HG03520 (cell line): ENCODE measurements around the gene TMA7B.

Source experiments
- ATAC-seq: cut with Tn5 transposase; IDR thresholded peaks from one replicate; pipeline ENCODE4 v1.9.1; 2021; ENCODE audit warnings: mild to moderate bottlenecking, moderate library complexity; ENCODE audit not compliant: unreplicated experiment

TMA7B gene

DNA sequence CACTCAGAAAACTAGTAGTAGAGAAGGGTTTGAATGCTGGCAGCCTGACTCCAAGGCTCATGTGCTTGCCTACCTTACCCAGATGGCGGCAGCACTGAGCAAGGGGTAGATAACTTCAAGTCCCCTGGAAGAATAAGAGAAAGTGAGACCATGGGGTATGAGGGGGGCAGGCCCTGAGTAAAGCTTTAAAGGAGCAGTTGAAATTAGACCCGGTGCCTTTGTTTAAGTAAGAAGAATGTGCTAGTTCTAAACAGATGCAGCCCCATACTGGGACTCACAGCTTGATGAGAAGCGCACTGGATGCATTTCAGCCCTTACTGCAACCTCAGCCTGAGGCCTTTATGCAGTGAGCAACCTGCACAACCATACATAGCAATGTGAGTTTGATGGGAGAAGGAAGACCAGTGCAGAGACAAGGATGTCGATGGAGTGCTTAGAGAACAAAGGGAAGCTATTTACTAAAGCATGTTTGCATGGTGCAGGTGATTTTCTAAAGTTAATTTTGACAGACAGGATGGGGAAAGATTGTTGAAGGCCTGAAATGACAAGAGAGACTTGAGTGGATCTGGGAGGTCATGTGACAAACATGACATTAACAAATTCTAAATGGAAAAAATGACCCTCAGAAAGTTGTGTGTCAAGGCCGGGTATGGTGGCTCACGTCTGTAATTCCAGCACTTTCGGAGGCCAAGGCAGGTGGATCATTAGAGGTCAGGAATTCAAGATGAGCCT is 27.1 kb upstream of the TMA7B start:
- ATAC-seq, result no peak

DNA sequence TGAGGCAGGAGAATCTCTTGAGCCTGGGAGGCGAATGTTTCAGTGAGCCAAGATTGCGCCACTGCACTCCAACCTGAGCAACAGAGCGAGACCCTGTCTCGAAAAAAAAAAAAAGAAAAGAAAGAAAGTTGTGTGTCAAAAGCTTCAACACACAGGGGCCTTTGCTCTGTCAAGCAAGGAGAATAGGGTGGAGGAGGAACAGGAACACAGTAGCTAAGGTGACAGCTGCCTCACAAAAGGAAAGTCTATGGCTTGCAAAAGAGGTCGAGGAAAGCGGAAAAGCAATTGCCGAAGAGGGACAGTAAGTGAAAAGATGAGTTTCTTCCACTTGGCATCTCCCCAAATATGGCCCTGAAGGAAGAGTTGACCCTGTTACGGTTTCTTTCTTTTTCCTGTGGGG is 26.5 kb upstream of the TMA7B start:
- no peak for ATAC-seq

DNA sequence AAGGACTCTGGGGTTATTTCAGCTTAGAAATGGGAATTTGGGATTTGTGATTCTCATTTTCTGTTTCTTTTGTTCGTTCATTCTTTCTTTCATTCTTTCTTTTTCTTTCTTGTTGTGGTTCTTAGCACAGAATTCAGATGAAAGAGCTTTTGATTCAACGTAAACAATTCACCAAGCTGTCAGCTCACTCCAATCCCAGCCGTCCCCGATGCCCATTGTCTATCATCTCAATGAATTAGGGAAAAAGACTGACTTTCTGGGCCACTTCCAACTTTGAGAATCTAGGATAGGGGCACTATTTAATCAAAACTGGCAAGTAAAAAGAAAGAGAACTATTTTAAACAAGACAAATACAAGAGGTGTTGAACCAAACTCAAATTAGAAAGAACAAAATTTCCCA is 25.1 kb upstream of the TMA7B start:
- no peak for ATAC-seq

DNA sequence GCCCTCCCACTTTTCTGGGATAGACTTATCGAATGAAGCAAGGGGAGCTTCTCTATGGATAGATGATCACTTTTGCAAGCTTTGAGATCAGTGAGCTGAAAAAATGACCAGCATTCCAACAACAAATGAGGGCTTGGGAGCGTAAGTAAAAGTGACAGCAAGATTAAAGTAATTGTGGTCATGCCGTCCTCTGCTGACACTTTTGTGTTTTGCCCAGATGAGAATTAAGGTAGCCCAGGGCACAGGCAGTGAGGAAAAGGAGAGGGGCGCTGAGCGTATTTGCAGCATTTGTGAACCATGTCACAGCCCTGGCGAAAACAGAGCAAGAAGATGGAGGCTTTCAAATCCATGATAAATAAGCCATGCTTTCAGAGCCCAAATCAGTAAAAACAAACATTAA is 24.6 kb upstream of the TMA7B start:
- ATAC-seq, result no peak

DNA sequence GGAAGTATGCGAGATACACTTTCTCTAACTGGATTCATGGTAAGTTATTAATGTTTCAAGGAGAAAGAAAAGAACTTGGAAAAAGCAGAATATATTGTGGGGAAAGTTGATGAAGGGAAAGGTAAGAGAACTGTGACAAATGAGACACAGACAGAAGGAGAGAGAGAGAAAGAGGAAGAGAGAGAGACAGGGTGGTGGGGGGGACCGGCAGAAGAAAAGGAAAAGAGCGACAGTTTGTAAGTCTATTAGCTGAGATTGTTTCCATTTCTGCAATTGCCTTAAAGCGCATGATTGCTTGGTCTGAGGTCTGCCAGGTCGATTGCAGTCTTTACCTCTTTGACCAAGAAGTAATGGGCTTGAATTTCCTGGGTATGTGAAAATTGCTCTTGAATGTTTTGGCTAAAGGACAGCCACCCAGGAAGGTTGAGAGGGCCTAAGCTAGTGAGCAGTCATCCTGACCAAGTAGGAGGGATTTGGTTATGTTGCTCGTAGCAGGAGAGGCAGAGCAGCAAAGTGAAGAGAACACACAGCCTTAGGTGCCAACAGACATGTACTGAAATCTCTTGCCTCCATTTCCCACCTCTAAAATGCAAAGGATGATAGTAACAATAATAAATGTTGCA is 23.6 kb upstream of the TMA7B start:
- ATAC-seq, result no peak

DNA sequence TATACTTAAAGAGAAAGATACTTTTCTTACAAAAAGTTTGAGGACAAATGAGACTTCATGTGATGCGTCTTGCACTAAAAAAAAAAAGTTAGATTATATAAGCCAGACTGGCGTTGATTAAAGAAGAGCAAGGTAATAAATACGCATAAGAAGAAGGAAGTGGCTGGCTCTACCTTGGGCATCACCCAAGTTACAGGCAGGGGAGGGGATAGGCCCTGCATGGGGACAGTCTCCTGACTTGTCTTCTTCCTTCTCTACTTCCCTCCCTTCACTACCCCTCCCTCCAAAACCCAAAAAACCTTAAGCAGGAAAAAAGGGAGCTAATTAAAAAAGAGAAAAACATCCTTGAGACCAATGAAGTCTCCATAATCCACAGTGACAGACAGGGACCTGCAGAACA is 22.3 kb upstream of the TMA7B start:
- ATAC-seq, result no peak

DNA sequence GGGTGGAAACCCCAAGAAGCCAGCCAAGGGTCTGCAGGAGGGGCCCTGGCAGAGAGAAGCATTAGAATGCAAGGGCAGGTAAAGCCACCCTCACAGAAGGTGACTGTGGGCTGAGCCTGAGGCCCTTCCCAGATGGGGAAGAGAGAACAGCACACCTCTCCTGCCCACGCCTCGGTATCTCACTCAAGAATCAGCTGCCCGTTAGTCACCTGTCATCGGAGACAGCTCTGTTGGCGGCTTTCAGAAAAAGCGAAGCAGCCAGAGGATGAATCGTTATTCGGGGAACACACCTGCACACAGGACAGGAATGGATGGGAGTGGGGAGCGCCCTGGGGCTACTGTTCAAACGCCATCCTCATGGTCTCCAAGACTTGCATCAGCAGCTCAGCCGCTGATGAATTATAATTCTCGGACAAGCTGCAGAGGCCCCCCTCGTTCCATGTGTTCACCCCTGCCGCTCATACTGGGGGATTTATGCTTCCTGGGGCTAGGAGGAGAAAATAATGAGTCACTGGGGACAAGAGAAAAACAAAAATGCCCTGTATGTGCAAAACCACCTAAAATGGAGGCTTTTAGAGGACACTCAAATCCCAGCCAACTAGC is 21.6 kb upstream of the TMA7B start:
- ATAC-seq, result no peak

DNA sequence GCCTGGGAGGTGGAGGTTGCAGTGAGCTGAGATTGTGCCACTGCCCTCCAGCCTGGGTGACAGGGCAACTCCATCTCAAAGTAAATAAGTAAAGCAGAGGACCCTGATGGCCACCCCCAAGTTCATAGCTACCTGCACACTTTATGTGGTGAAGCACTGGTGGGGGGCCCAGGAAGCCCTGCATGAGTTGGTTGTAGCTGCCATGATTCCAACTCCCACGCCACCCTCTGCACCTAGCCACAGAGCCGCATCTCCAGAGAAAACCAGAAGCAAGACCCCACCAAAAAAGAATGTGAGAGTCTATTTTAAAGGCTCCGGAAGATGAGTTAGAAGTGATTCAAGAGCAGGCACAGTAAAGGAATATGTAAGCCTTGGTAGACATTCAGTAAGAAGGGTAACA is 20.4 kb upstream of the TMA7B start:
- no peak for ATAC-seq

DNA sequence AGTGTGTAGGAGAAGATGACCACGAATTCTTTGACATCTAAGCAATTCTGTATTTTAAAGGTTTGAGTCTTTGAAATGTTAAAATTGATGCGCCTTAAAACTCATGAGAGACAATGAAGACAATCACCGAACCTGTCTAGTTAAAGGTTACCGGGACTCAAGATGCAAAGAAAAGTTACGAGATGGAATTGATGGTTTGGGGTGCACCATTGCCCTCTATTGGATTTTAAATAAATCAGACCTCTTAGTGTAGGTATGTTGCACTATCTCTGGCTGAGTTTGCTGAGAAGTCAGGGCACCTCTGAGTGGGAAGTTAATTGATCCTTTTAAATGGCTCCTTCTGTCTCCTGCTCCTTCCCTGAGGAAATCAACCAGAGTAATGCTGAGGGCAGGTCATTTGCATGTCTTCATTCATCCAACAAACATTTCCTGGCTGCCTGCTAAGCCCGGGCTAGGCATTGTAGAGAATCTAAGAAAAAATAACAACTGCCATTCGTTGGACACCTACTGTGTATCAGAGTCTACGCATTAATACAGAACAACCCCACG is 19.4 kb upstream of the TMA7B start:
- no peak for ATAC-seq

DNA sequence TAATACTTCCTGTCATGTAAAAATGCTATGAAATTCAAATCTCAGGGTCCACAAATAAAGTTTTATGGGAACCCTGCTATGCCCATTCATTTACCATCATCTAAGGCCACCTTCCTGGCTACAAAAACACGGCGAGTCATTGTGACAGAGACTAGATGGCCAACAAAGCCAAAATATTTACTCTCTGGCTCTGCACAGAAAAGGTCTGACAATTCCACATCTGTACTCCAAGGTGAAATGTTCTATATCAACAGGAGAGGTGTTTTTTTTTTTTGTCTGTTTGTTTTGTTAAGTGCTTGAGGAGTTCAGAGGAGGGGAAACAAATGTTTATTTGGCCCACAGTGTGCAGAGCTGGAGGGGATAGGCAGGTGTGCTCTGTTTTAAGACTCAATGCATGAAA is 18.6 kb upstream of the TMA7B start:
- ATAC-seq, result no peak

DNA sequence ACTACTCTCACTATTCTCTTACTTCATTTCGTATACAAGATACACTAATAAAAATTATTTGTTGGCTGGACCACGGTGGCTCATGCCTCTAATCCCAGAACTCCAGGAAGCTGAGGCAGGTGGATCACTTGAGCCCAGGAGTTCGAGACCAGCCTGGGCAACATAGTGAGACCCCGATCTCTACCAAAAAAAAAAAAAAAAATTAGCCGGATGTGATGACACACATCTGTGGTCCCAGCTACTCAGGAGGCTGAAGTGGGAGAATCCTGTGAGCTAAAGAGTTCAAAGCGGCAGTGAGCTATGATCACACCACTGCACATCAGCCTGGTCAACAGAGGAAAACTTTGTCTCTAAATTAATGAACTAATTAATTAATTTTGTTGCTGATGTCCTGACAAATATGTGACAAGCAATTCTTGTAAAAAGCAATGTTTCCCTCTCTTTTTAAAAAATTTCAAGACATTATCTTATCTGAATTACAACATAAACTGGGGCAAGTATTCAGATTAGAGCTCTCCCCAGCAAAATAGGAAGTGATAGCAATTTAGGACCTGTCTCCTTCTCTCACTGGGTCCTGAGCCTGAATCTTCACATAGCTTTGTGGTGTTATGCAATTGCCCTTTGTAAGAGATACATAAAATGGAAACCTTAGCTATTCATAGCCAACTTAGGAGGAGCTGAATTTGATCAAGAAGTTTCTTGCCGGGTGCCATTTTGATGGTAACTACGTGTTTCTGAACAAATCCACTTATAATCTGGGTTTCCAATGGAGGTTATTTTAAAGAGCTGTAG is 17.6 kb upstream of the TMA7B start:
- ATAC-seq, result no peak

DNA sequence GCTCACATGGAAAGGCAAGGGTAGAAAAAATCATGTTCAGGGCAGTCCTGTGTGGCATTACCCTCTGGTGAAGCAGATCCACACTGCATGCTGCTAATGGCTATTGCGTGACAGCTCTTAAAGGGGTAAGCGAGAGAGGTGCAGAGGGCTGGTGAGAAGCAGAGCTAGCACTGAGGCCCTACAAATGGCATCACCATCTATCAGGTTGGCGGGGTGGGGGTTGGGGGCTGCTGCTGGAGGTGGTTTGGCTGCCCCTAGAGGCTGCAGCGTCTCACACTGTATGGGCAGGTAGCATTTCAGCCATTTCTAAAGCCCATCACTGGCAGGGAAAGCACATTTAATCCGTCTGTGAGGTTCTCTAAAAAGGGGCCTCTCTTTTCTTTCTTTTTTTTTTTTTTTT is 16.9 kb upstream of the TMA7B start:
- no peak for ATAC-seq

DNA sequence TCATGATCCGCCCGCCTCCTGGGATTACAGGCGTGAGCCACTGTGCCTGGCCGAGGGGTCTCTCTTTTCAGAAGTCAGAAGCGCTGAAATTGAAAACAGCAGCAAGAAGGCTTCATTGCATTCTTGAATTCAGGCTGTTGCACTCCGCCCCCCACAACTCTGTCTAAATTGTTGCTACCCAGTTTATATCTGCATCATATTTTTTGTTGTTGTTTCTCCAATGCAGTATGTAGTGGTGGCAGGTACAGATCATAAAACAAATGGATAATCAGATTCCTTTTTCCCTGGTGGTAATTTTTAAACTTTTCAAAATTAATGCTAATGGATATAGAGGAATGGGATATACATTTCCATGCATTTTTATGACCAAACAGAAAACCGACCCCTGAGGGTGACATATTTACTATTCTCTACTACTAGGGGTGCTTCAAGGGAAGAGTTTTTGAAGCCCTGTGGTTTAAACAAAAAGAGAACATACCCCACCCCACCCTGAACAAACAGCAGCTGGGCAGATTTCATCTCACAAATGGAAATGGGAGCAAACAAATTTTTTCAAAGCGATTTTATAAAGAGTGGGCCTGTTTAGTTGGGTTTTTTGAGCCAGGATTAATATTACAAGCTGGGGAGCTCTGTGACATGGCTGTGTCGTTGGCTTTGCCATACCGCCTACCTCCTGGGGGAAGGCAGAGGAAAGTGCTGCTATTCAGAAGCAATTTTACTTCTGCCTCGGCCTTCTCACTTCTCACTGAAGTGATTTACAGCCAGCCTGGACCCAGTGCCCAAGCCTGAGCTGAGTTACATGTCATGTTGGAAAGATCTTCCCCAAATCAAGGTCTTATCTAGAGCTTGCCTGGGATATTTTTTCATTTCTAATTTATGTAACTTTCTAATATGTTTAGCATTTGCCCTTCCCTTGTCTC is 16.0 kb upstream of the TMA7B start:
- ATAC-seq, result no peak

DNA sequence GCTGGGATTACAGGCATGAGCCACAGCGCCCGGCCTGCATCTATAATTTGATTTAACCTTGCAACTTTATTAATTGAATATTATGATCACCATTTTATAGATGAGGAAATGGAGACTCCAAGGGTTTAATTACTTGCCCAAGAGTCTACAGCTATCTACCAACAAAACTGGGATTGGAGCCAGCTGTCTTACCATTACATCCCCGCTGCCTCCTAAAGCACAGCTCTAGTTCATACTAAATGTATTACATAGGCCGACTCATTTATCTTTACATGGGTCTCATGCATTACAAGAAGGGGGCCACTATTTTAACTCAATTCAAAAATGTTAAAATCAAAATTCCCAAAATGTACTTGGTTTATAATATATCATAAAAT is 14.1 kb upstream of the TMA7B start:
- no peak for ATAC-seq

DNA sequence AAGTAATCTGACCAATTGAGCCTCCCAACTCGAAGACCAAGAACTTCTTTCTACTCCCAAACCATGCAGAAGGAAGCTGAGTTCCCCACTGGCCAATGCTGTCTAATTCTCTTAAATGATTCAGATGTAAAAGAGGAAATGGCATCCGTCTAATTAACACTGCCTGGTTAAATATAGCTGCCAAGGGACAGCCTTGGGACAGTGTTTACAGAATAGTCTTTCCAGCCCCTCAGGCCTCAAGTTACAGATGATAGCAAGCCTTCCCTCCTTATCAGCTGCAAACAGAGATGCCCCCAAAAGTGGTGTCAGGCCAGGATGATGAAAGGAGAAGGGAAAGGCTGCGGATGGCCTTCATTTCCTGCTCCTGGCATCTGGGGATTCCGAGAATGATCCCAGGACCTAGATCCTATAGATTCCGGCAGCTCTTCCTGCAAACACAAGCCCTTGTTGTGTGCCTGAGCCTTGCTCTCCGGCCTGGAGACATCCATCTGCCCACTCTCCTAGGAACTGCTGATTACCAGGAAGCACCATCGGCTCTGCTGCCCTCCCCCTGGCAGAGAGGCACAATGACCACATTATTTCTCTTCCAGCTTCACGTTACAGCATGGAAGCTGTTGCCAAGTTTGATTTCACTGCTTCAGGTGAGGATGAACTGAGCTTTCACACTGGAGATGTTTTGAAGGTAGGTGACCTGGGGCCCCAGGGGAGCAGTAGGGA is 13.5 kb upstream of the TMA7B start:
- ATAC-seq, result no peak

DNA sequence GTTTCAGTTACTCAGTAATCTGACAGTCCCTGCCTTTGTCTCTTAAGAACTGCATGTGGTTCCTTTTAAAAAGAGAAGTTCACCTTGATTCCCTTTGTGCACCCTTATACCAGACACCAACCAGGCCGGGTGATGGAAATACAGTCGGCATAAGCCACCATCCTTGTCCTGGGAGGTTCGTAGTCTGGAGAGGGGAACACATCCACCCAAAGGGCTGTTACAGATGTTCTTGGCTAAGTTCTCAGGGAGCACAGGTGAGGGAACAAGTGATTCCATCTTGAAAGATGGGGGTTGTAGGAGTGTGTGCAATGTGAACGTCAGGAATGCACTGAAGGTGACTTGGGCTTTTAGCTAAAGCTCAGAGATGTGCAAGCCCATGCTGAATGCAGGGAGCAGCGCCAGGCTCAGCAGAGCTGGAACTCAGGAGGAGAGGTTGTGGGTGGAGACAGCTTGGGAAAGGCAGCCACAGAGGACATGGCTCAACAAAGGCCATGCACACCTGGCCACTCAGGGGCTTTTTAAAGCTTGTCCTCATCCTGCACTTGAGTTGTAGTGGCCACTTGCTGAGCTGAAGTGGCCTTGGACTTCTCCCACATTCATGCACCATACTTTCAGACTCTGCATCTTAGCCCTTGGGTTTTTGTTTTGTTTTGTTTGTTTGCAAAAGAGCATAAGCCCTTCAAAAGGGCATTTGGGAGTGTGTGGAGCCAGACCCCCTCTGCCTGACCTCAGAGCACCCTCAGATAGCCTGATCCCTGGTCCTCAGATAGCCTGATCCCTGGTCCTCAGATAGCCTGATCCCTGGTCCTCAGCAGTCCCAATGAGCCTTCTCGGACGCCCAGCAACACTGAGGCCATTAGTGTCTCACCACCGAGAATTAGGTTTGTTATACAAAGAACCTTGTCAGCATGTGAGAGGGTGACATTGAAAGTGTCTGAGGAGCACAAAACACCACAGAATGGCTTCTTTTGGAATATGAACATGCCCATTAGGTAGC is 12.7 kb upstream of the TMA7B start:
- ATAC-seq, result no peak

DNA sequence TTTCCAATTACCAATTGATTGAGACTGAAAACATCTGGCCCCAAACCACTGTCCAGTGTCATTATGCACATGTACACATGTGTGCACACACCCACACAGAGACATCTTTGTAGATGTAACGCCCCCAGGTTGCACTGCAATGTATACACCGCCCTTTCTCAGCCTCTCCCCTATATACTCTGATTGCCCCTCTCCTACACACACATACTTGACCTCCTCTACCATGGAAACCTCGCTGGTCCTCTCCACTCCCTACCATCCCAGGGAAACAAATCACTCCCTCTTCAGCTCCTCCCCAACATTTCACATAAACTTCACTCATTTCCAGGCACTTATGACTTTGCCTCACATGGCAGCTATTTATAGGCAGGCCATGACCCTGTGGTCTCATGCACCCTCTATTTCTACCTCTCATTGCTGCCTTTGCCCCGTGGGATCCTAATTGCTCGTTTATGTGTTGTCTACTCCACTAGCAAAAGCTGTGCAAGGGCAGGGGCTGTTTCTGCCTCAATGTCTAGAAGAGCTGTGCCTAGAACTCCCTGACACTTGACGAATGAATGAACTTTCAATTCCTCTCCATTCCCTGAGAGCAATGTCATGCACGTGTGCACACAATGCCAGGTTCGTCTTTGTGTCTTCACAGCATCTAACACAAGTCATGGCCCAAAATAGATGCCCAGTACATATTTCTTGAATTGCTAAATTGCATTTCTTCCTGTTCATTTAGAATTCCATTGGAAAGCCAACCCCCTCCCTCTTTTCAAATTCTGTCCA is 10.0 kb upstream of the TMA7B start:
- no peak for ATAC-seq
